Endothelial cell of umbilical vein (primary cell): ENCODE measurements around the gene ANXA11. TPM values are rescaled to one million over a fixed set of nuclear protein-coding genes. Genes with fewer than 3 reads are reported as not detected.

Experiments
- BruUV-seq: library from RNA; stranded (reverse); fragments of 400-500 nt; replicated peaks from 2 replicates; lab custom pipeline; 2021; lab: Mats Ljungman, UMichigan
- CTCF ChIA-PET: fragments of 300-600, 350-600 bp; sonication (Branson Sonifier 250); formaldehyde crosslinking; loops from one replicate; lab custom pipeline; 2021; ENCODE audit warnings: antibody characterized with exemption, inconsistent platforms; lab: Charles Lee
- POLR2A ChIA-PET: fragments of 300-600, 350-600 bp; sonication (Branson Sonifier 250); formaldehyde crosslinking; loops from one replicate; lab custom pipeline; 2021; ENCODE audit warnings: antibody characterized with exemption, inconsistent platforms; lab: Charles Lee
- DNase-seq: peaks from one replicate; pipeline ENCODE4 v3.0.0-alpha.2; 2011; ENCODE audit warnings: low read depth, low spot score
- FAIRE-seq: peaks from 2 replicates; lab custom pipeline; 2011; peaks lifted over from hg19 to GRCh38; lab: Jason Lieb, UNC
- H2AFZ ChIP-seq: 2 replicates; pipeline ENCODE4 v1.6.0; 2012; ENCODE audit warnings: low read depth, low read length, control low read depth, inconsistent platforms
- H3K27ac ChIP-seq: 2 replicates; pipeline ENCODE4 v1.5.1; 2011; ENCODE audit warnings: low read depth, mild to moderate bottlenecking, control low read depth, low read length, moderate library complexity; ENCODE audit not compliant: insufficient read depth
- H3K27me3 ChIP-seq, 2 experiments: 2 replicates each; pipeline versions ENCODE4 v1.6.0 to v1.6.1; 2011; ENCODE audit warnings: low read length in 2 of 2, mixed read lengths in 1 of 2; ENCODE audit not compliant: control insufficient read depth in 2 of 2, insufficient read depth in 2 of 2
- H3K36me3 ChIP-seq, 2 experiments: 2 replicates in 1 of 2; 3 replicates in 1 of 2; pipeline ENCODE4 v1.5.1; 2011; ENCODE audit warnings: low read length in 2 of 2, mild to moderate bottlenecking in 1 of 2, moderate library complexity in 1 of 2; ENCODE audit not compliant: control insufficient read depth in 2 of 2, insufficient read depth in 2 of 2; ENCODE audit errors: extremely low read depth in 1 of 2
- H3K4me1 ChIP-seq: 3 replicates; pipeline ENCODE4 v1.5.1; 2011; ENCODE audit warnings: mild to moderate bottlenecking, low read length; ENCODE audit not compliant: control insufficient read depth, insufficient read depth; ENCODE audit errors: extremely low read depth
- H3K4me2 ChIP-seq: 2 replicates; pipeline ENCODE4 v1.6.1; 2011; ENCODE audit warnings: low read length, control low read depth, mixed read lengths; ENCODE audit not compliant: insufficient read depth
- H3K4me3 ChIP-seq, 3 experiments: fragments of 200-600 bp in 1 of 3; sonication (generic), shearing (Covaris generic) in 1 of 3; replicated peaks in 1 of 3; 2 replicates each; pipeline ENCODE4 v1.5.1; 2011 to 2016; ENCODE audit warnings: control low read depth in 3 of 3, low read length in 3 of 3, mild to moderate bottlenecking in 2 of 3, inconsistent platforms in 1 of 3, low read depth in 1 of 3, moderate library complexity in 1 of 3; ENCODE audit not compliant: insufficient read depth in 1 of 3
- H3K79me2 ChIP-seq: 2 replicates; pipeline ENCODE4 v1.6.0; 2012; ENCODE audit warnings: low read length, inconsistent platforms; ENCODE audit not compliant: control insufficient read depth, insufficient read depth
- H3K9ac ChIP-seq: replicated peaks from 2 replicates; pipeline ENCODE3; 2011; ENCODE audit warnings: low read length, control low read depth; ENCODE audit not compliant: insufficient read depth; ENCODE audit errors: extremely low read depth
- H3K9me1 ChIP-seq: replicated peaks from 3 replicates; pipeline ENCODE4 v1.6.0; 2011; ENCODE audit warnings: mild to moderate bottlenecking, low read length; ENCODE audit not compliant: control insufficient read depth, insufficient read depth; ENCODE audit errors: extremely low read depth
- H3K9me3 ChIP-seq: replicated peaks from 2 replicates; pipeline ENCODE4 v1.5.1; 2012; ENCODE audit warnings: low read length, inconsistent platforms; ENCODE audit not compliant: control insufficient read depth, insufficient read depth
- H4K20me1 ChIP-seq: replicated peaks from 2 replicates; pipeline ENCODE3; 2011; ENCODE audit warnings: mild to moderate bottlenecking, low read length; ENCODE audit not compliant: control insufficient read depth, insufficient read depth; ENCODE audit errors: extremely low read depth
- EZH2 ChIP-seq: IDR thresholded peaks from 2 replicates; pipeline ENCODE4 v1.6.1; 2012; ENCODE audit warnings: borderline replicate concordance, low read depth, mild to moderate bottlenecking, moderate library complexity, low read length, inconsistent platforms; ENCODE audit not compliant: severe bottlenecking
- FOS ChIP-seq: IDR thresholded peaks from 2 replicates; pipeline ENCODE4 v1.6.1; 2011; ENCODE audit warnings: mild to moderate bottlenecking, low read length, moderate library complexity, borderline replicate concordance; ENCODE audit not compliant: insufficient read depth
- GATA2 ChIP-seq: IDR thresholded peaks from 2 replicates; pipeline ENCODE4 v1.7.0; 2011; ENCODE audit warnings: low read depth, mild to moderate bottlenecking, moderate library complexity, mixed read lengths, low read length; ENCODE audit not compliant: insufficient read length, insufficient read depth
- JUN ChIP-seq: IDR thresholded peaks from 2 replicates; pipeline ENCODE4 v1.6.1; 2011; ENCODE audit warnings: borderline replicate concordance, low read depth; ENCODE audit not compliant: insufficient read length, insufficient read depth
- MYC ChIP-seq: IDR thresholded peaks from one replicate; pipeline ENCODE4 v1.6.1; 2011; ENCODE audit warnings: mild to moderate bottlenecking, low read depth, low read length
- POLR2A ChIP-seq: IDR thresholded peaks from 2 replicates; pipeline ENCODE4 v1.6.1; 2012; ENCODE audit warnings: low read depth, mild to moderate bottlenecking, control low read depth, low read length
- POLR2AphosphoS5 ChIP-seq: IDR thresholded peaks from 2 replicates; pipeline ENCODE4 v1.6.1; 2012; ENCODE audit warnings: low read depth, mild to moderate bottlenecking, control low read depth, low read length, moderate library complexity; ENCODE audit not compliant: insufficient read depth
- dilution Hi-C: fragments of 300-500 bp; cut with MboI; formaldehyde crosslinking; loops from one replicate; pipeline ENCODE4 v1.15.0; 2019; ENCODE audit warnings: low sequenced_read_pairs; ENCODE audit not compliant: extremely low pct_ligation_motif_present
- intact Hi-C: fragments of 100-400 bp; cut with micrococcal nuclease; formaldehyde crosslinking; loops from one replicate; pipeline ENCODE4 v1.10.0; 2022
- polyA plus RNA-seq, 4 experiments: library from polyadenylated mRNA; depleted of rRNA in 3 of 4; stranded (reverse) in 3 of 4; unstranded in 1 of 4; fragments of >200 nt; gene quantifications; 2 replicates each; pipeline versions ENCODE4 v1.2.1 to v1.2.3, GENCODE V29; 2011 to 2012; ENCODE audit warnings: missing spikeins in 1 of 4
- total RNA-seq: library from RNA; stranded (reverse); gene quantifications from 2 replicates; pipeline ENCODE4 v1.2.3, GENCODE V29; 2021
- TF ChIP-seq, protein P1 (sequence below), 2 donors: IDR thresholded peaks; 1 replicate in 1 of 2; 2 replicates in 1 of 2; pipeline ENCODE4 v1.5.1; 2011; ENCODE audit warnings: low read length in 2 of 2, mild to moderate bottlenecking in 2 of 2, moderate library complexity in 2 of 2, control low read depth in 1 of 2, inconsistent platforms in 1 of 2, low read depth in 1 of 2; ENCODE audit not compliant: insufficient read depth in 1 of 2; ENCODE audit errors: extremely low read depth in 1 of 2
- TF ChIP-seq, protein P2 (sequence below): IDR thresholded peaks from 2 replicates; pipeline ENCODE4 v1.6.1; 2011; ENCODE audit not compliant: insufficient read depth, insufficient read length

ANXA11 gene
- total and polyA plus RNA-seq, 2 donors (not counting 3 experiments of a cell fraction or from before 2014, with no cell fraction given): 59.2 to 143 TPM

DNA sequence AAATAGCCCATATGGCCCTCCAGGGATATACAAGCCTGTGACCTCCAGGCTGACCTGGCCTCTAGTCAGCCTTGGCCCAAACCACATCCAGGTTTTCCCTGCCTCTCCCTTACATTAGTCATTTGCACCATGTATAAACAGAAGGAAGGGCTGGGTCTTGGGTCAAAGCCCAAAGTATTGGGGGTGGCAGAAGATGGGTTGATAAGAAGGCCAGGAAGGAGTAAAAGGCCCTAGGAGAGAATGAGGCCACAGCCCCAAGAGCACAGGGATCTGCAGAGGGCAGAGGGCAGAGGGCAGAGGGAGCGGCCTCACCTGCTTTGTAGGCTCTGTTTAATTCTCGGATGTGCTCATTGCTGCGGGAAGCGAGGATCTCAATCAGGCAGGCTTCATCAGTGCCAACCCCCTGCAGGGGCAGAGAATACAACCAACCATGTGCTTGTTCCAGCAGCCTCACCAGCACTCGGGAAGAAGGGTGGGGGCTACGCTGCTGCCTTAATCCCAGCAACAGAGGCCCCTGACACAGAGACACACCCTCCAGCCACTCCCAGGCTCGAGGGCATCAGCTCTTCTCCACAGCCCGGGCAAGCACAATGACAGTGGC lies 41.5 kb downstream of the ANXA11 start:
- Histone ChIP-seq H3K4me1 (peaks cover 33% of the 10 kb centered on the region), H3K27ac (no peak overlapping the region), H3K36me3 (peaks cover 0 to 16% of the 10 kb centered on the region in 2 experiments), H4K20me1 (no peaks in the 10 kb centered on the region), H2AFZ (no peak overlapping the region), H3K4me3 (no peak overlapping the region), H3K9me1 (no peaks in the 10 kb centered on the region), H3K79me2 (no peaks in the 10 kb centered on the region), H3K9ac (no peak overlapping the region), H3K4me2 (no peak overlapping the region), H3K27me3 (no peaks in the 10 kb centered on the region), H3K9me3 (no peaks in the 10 kb centered on the region)
- TF ChIP-seq, protein P1, sequence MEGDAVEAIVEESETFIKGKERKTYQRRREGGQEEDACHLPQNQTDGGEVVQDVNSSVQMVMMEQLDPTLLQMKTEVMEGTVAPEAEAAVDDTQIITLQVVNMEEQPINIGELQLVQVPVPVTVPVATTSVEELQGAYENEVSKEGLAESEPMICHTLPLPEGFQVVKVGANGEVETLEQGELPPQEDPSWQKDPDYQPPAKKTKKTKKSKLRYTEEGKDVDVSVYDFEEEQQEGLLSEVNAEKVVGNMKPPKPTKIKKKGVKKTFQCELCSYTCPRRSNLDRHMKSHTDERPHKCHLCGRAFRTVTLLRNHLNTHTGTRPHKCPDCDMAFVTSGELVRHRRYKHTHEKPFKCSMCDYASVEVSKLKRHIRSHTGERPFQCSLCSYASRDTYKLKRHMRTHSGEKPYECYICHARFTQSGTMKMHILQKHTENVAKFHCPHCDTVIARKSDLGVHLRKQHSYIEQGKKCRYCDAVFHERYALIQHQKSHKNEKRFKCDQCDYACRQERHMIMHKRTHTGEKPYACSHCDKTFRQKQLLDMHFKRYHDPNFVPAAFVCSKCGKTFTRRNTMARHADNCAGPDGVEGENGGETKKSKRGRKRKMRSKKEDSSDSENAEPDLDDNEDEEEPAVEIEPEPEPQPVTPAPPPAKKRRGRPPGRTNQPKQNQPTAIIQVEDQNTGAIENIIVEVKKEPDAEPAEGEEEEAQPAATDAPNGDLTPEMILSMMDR (IDR thresholded peaks at IDR 0.05; ENCODE audit: extremely low read depth in 1 of 2, insufficient read depth in 1 of 2, low read depth in 1 of 2, low read length in 2 of 2): no peak
- TF ChIP-seq JUN (no peak), EZH2 (no peak), POLR2A (no peak), FOS (peak; percentile 71), MYC (no peak), POLR2AphosphoS5 (peak; percentile 77), GATA2 (peak; percentile 96)
- TF ChIP-seq, protein P2, sequence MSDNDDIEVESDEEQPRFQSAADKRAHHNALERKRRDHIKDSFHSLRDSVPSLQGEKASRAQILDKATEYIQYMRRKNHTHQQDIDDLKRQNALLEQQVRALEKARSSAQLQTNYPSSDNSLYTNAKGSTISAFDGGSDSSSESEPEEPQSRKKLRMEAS: no peak
- FAIRE-seq (peak; percentile 89), DNase-seq (peak; percentile 48)
- CTCF ChIA-PET: interaction anchor here (1.0 to 2.3 kb wide), 2 partner anchors 20 to 40 kb away, joined by 5 to 8 read pairs; no protein-coding TSS in a partner anchor
- intact Hi-C loops: no loop called here
- no TSS peak for BruUV-seq
- dilution Hi-C loops: no loop called here
- POLR2A ChIA-PET: no interaction called here
